Neural cell (in vitro differentiated cells): ENCODE results near the gene KLHDC9.

Experiments used
- CTCF ChIP-seq: fragments of 450-650 bp; IDR thresholded peaks from 2 replicates; pipeline ENCODE4 v1.5.1; 2014; ENCODE audit warnings: antibody characterized with exemption, mild to moderate bottlenecking, moderate library complexity; ENCODE audit not compliant: poor library complexity, severe bottlenecking
- EP300 ChIP-seq: fragments of 450-650 bp; conservative IDR thresholded peaks from 2 replicates; pipeline ENCODE4 v1.6.1; 2014; ENCODE audit warnings: antibody characterized with exemption, mild to moderate bottlenecking, moderate library complexity; ENCODE audit not compliant: poor library complexity, severe bottlenecking
- EZH2 ChIP-seq: fragments of 200-600, 300-800 bp; shearing (Covaris generic), sonication (generic); IDR thresholded peaks from 2 replicates; pipeline ENCODE4 v1.6.1; 2014; ENCODE audit warnings: antibody characterized with exemption, low read length, borderline replicate concordance, mild to moderate bottlenecking; ENCODE audit not compliant: insufficient read depth, poor library complexity, severe bottlenecking
- POLR2AphosphoS5 ChIP-seq: IDR thresholded peaks from 2 replicates; pipeline ENCODE4 v1.6.1; 2012
- RAD21 ChIP-seq: fragments of 450-650 bp; conservative IDR thresholded peaks from 2 replicates; pipeline ENCODE4 v1.6.1; 2014; ENCODE audit warnings: antibody characterized with exemption, mild to moderate bottlenecking, moderate library complexity
- TAF1 ChIP-seq: IDR thresholded peaks from 2 replicates; pipeline ENCODE4 v1.6.1; 2012; ENCODE audit warnings: low read depth

- TF ChIP-seq CTCF (no peak), EZH2 (no peak), POLR2AphosphoS5 (peak; percentile 65), RAD21 (no peak), TAF1 (no peak), EP300 (peak; percentile 55)
These were observed at the start of gene KLHDC9 for GRCh38 chr1:161098210-161099068.
